ENCODE measurements around the gene TSC22D4. TPM values are rescaled to one million over a fixed set of nuclear protein-coding genes. Genes with fewer than 3 reads are reported as not detected.

Gene TSC22D4
- total RNA-seq, 1 donor: 25.6 TPM

- TF ChIP-seq CTCF (IDR thresholded peaks at IDR 0.05; ENCODE audit: insufficient read depth, low read length): peak; percentile 19
- peak; percentile 100 for DNase-seq (ENCODE audit: low read depth)
- H3K4me3 ChIP-seq (ENCODE audit: low read depth, low read length): peak overlapping the region; percentile 83
Observed at GRCh38 chr7:100428967-100429636, 49.9 kb downstream of the TSC22D4 start.

GRCh38 chr7:100428199-100428966 lies 50.6 kb downstream of the TSC22D4 start, which contains the start of gene ZCWPW1:
ZCWPW1 (minus strand) TSS chr7:100428703; CDS start chr7:100420649, 8,054 bp downstream.
- peak; percentile 99 for DNase-seq (ENCODE audit: low read depth)
- TF ChIP-seq CTCF (IDR thresholded peaks at IDR 0.05; ENCODE audit: insufficient read depth, low read length): no peak
- H3K4me3 ChIP-seq (ENCODE audit: low read depth, low read length): peak within 1 kb of the TSS; percentile 83

- H3K4me3 ChIP-seq (ENCODE audit: low read depth, low read length): peak overlapping the region; percentile 83
- no peak for DNase-seq (ENCODE audit: low read depth)
- no peak for TF ChIP-seq CTCF (IDR thresholded peaks at IDR 0.05; ENCODE audit: insufficient read depth, low read length)
Observed at GRCh38 chr7:100427762-100428198, 51.2 kb downstream of the TSC22D4 start.

GRCh38 chr7:100426516-100426915 lies 52.5 kb downstream of the TSC22D4 start:
- DNase-seq (ENCODE audit: low read depth): no peak
- TF ChIP-seq CTCF (IDR thresholded peaks at IDR 0.05; ENCODE audit: insufficient read depth, low read length): no peak
- H3K4me3 ChIP-seq (ENCODE audit: low read depth, low read length): no peak overlapping the region

- no peak for DNase-seq (ENCODE audit: low read depth)
- H3K4me3 ChIP-seq (ENCODE audit: low read depth, low read length): no peak overlapping the region
- no peak for TF ChIP-seq CTCF (IDR thresholded peaks at IDR 0.05; ENCODE audit: insufficient read depth, low read length)
Observed at GRCh38 chr7:100425347-100425746, 53.7 kb downstream of the TSC22D4 start.

GRCh38 chr7:100423315-100423714 lies 55.7 kb downstream of the TSC22D4 start:
- H3K4me3 ChIP-seq (ENCODE audit: low read depth, low read length): no peak overlapping the region
- no peak for DNase-seq (ENCODE audit: low read depth)
- TF ChIP-seq CTCF (IDR thresholded peaks at IDR 0.05; ENCODE audit: insufficient read depth, low read length): no peak
